Measurements from ENCODE around the gene THSD7A.

DNA sequence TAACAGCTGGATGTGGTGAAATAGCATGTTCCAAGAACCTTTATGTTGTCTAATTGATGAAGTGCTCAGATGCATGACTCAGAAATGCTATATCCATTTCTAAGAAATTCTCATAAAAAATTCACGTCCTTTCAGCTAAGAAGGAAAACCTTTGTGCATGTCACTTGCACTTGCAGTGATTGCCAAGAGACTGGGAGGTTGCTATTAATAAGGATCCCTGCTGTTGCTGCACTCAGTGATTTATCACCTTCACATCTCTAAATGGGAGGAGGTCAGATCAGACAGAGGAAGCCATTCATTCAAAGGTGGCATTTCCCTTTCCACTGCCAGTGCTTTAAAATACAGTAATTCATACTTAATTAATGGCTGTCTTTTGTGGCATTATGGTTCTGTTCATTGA lies 89.5 kb downstream of the THSD7A start:
- TF ChIP-seq EZH2 (IDR thresholded peaks at IDR 0.05; ENCODE audit: insufficient read depth, low read length) (no peak), CTCF (IDR thresholded peaks at IDR 0.05; ENCODE audit: insufficient read depth, low read depth, low read length) (no peak)
